ENCODE measurements around the gene DIS3L.
"Not testable (repeated sequence)": the region's sequence is repeated elsewhere in the genome, so short reads cannot be mapped to it uniquely, and the experiment has no call there.

Gene DIS3L

GRCh38 chr15:66369773-66370651 lies 76.6 kb downstream of the DIS3L start:
- no peak for DNase-seq
- intact Hi-C loops (cut with DNase I) = no loop called here

- intact Hi-C loops (cut with DNase I) = no loop called here
- DNase-seq = no peak
Measured at GRCh38 chr15:66374179-66374578, 80.8 kb downstream of the DIS3L start.

- no peak for DNase-seq
- intact Hi-C loops (cut with DNase I) = no loop called here
Measured at GRCh38 chr15:66378814-66379430, 85.6 kb downstream of the DIS3L start.

GRCh38 chr15:66381376-66381775 lies 88.0 kb downstream of the DIS3L start:
- intact Hi-C loops (cut with DNase I) = not testable (repeated sequence)

More at GRCh38 chr15:66381376-66381775, 88.0 kb downstream of the DIS3L start:
- DNase-seq = not testable (repeated sequence)
